GM04504 (cell line): ENCODE results near the gene TCF4.

ENCODE experiments used
- DNase-seq: peaks from one replicate; pipeline ENCODE4 v3.0.0-alpha.2; 2012; ENCODE audit warnings: low read depth

Gene TCF4

GRCh38 chr18:55346961-55347740 lies 240.8 kb downstream of the TCF4 start:
- DNase-seq = no peak

DNA sequence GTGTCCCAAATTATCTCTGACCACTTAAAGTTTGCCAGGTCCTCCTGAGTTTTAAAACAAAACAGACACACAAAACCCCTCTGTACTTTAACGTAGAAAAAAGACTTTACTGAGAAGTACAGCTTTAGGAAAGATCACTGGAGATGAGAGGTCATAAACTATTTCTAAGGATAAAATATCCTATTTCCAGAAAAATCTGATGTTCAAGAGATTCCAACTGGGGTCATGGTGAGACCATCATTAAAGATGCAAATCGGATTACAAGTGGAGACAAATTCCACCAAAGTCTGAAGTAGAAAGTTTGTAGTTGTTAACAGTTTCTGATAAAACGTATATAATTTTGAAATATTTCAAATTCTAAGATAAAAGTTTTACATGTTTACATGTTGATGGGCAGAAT lies 241.6 kb downstream of the TCF4 start:
- DNase-seq = no peak

GRCh38 chr18:55345103-55345950 lies 242.7 kb downstream of the TCF4 start:
- DNase-seq = no peak

DNA sequence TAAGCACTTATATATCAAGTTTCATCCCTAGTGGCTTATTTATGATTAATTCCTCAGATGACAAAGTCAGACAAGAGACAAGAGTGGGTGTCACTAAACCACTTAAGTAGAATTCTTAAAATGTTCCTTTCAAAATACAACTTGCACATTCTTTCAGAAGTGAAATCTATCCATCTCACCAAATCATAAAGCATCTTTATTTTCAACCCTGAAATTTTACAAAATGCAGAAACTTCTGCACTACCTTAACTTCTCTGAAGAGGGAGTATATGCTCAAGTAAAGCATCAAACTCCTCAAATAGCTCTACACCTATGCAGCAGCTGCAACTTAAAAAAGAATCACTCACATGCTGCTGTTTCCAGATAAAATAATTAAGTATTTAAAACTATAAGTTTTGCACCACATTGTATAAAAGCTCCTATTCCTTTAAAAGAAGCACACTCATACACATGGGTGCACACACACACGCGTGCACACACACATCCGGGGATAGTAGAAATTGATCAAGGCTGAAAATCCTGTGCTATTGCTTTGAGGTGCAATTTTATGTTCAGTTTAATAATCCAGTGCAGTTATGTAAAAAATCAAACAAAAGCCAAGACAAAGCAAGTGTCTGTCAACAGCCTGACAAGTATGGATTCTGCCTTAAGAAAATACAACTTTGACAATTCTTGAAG lies 244.5 kb downstream of the TCF4 start:
- DNase-seq = no peak

DNA sequence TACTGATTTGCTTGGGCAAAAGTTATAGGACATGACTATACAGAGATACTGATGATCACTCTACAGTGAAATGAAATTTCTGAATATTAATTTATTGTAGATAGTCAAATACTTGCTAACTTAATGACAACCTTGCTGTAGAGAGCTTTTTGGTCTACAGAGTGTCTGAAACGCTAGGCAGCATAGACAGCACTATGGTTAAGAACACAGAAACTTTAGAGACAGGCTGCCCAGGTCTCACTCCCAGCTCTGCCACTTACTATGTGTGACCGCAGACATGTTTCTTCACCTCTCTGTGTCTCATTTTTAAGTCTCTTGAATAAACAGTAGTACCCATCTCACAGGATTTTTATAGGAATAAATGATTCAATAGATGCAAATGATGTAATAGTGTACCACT lies 247.0 kb downstream of the TCF4 start:
- no peak for DNase-seq

- no peak for DNase-seq
Observed at GRCh38 chr18:55339990-55340389, 248.0 kb downstream of the TCF4 start.

DNA sequence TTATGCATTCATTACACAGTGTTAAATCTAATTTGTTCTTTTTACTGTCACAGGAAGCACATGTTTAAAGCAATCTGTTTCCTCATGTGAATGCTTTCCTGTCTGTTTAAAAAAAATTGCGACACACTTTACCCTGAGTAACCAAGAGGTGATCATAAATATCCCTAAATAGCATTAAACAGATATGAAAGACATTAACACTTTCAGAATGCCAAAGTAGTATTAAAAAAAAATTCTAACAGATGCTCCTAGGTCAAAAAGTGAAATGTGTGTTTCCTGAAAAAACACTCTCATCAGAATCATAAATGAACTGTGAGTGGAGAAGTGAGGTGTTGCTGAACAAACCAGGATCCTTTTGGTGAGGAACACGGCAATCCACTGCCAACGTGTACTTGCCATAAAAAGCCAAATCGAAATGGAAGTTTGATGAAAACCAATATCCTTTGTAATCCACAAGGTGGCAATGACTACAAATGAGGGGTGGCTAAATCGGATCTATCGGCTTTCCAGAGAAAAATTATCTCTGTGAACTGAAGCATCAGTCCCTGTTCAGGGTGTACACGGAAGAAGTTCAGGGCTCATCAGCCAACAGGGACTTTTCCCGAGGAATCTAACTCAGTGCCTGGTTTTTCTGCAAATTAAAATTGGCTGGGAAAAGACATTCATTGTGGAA lies 248.9 kb downstream of the TCF4 start:
- no peak for DNase-seq

DNA sequence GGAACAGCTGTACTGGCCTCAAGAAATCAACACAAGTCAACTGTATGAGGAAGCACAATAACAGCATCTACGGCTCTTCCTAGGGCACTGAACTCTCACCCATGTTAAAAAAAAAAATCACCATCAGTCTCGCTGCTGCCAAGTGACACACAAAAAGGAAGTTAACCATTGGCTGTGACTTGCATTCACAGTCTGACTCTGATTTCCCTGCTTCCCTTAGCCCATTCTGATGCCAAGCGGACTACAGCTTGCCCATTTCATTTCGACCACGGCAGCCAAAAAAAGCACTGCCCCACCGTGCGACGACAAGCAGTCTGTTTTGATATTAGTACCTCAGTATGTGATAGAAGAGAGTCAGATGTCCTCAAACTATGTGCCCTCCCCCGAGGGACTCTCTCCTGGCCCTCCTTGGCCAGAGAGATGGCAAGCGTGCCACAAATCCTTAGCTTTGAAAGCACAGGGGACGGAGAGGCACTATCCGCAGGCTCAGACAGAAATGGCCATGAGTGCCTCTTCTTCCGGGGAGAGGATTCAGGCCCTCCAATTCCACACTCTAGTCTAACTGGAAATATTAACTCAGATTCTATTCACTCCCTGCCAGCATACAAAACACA lies 250.0 kb downstream of the TCF4 start:
- no peak for DNase-seq

- no peak for DNase-seq
Observed at GRCh38 chr18:55337138-55337537, 250.9 kb downstream of the TCF4 start.

DNA sequence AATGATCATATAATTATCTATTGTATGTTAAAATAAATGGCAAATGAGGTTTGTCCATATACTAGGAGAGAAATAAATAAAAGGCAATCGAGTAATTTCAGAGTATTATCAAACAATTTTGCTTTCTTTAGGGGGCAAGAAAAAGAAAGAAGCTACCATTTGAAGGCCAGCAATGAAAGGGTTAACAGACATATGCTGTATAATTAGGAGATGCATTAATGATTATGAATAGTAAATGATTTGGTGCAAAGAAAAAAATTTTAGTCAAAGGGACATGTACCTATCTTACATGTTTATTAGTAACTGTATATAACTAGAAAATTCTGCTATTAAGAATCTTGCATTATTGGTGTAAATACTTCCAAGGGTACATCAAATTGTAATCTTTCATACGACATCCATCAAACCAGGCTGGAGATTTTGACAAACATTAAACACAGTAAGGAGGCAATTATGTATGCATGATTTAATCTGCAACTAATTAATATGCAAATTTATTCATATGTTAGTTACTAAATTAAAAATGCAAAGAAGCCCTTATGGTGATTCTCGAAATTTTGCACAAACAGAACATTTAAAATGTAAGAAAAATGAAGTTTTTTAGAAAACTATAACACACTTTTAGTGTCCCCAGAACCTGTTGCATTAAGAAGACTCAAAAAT lies 251.4 kb downstream of the TCF4 start:
- DNase-seq = no peak

- no peak for DNase-seq
Observed at GRCh38 chr18:55334875-55335274, 253.1 kb downstream of the TCF4 start.

- no peak for DNase-seq
Observed at GRCh38 chr18:55331301-55331700, 256.7 kb downstream of the TCF4 start.

DNA sequence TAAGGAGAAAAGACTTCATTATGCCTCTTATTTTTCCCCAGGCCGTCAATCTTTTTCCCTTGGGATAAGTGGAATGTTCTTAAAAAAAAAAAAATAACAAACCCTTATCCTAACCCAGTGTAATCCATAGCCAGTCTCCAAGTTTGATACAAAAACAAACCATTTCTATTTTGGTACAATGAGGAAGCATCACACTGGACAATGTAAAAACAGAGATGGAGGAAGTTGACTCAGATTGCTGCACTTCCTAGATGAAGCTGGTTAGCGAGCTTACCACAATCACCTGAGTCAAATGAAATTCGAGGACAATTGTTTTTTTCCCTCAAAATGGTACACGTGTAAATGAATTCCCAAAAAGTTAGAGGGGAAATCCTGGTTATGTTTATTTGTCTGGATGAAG lies 259.7 kb downstream of the TCF4 start:
- DNase-seq = no peak

DNA sequence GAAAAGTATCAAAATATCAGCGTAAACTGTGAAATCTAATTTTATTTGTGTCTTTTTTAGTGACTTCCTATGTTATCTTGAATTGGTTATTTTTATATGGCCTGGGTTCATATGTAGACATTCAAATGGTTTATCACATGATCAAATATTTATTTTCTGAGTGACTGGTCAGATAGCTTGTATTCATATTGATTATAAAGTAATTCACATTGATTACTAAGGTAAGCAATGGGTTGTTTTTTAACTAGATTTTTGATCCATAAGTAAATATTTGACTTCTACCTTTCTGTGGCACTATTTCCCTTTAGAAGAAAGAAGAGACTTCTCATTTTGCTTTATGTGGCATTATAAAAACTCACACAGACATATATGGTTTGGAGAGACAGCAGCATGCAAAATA lies 260.5 kb downstream of the TCF4 start:
- DNase-seq = no peak

- no peak for DNase-seq
Observed at GRCh38 chr18:55326134-55326533, 261.9 kb downstream of the TCF4 start.

DNA sequence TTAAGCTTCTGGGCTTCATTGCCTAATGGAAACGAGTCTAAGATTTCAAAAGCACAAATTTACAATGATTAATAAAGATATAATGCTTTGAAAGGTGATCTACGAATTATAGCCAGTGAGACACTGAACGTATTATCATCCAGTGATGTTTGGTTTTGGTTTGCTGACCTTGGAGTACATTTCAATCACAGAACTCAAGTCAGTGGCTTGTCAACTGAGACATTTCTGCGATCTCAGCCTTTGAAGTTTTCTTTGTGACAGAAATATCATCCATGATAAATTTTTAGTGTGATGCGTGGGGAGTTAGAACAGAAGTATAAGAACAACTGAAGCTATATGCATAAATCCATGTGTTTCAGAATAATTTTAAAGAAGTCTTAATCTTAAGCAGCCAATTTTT lies 263.8 kb downstream of the TCF4 start:
- no peak for DNase-seq

GRCh38 chr18:55323051-55323994 lies 264.7 kb downstream of the TCF4 start:
- DNase-seq = no peak

DNA sequence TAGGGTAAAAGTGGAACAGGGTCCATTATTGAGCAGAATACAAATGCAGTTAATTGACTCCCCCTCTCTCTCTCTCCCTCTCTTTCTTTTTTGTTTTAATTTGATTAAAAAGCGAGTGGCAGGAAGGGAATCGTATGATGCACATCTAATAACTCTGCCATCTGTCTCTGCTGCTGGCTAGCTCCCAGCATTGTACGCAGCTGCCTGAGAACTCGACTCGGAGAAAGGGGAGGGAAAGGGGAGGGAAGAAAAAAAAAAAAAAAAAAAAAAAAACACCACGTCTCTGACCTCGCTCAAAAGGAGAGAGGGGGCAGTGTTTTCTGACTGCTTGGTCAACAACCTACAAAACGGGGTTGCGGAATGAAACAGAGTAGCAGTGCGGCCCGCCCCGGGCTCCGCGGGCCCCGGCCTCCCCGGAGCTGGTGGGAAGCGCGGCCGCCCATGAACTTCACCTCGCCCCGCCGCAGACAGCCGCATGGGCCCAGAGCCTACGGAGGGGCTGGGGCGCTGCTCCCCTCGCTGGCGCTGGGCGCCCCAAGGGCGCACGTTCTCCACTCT lies 265.7 kb downstream of the TCF4 start:
- peak; percentile 93 for DNase-seq

- peak; percentile 84 for DNase-seq
Observed at GRCh38 chr18:55321265-55322177, 266.5 kb downstream of the TCF4 start.
